Panc1 (cell line): ENCODE results near the gene KMT2E. TPM values are rescaled to one million over a fixed set of nuclear protein-coding genes. Genes with fewer than 3 reads are reported as not detected.

Experiments used
- ATAC-seq: fragments of 200-7000 bp; cut with Tn5 transposase; 2 replicates; pipeline ENCODE4 v1.9.1; 2020; ENCODE audit warnings: mild to moderate bottlenecking, moderate library complexity
- BruUV-seq: library from RNA; stranded (reverse); fragments of 400-500 nt; replicated peaks from 2 replicates; lab custom pipeline; 2021; lab: Mats Ljungman, UMichigan
- CTCF ChIA-PET: fragments of 300-600 bp; sonication (Branson Sonifier 250); formaldehyde crosslinking; loops from one replicate; lab custom pipeline; 2022; ENCODE audit warnings: antibody characterized with exemption; lab: Charles Lee
- POLR2A ChIA-PET: fragments of 300-600 bp; sonication (Branson Sonifier 250); formaldehyde crosslinking; loops from one replicate; lab custom pipeline; 2022; ENCODE audit warnings: antibody characterized with exemption; lab: Charles Lee
- DNase-seq: peaks from one replicate; pipeline ENCODE4 v3.0.0-alpha.2; 2010; ENCODE audit warnings: low read depth, low spot score
- H3K27ac ChIP-seq: 2 replicates; pipeline ENCODE4 v1.5.1; 2011; ENCODE audit warnings: mild to moderate bottlenecking, low read length, inconsistent platforms
- H3K27me3 ChIP-seq: fragments of 200-500 bp; sonication (Bioruptor generic); 2 replicates; pipeline ENCODE4 v1.6.0; 2014; ENCODE audit warnings: low read length, inconsistent platforms; ENCODE audit not compliant: control insufficient read depth, insufficient read depth
- H3K36me3 ChIP-seq: fragments of 200-500 bp; sonication (Bioruptor generic); 2 replicates; pipeline ENCODE4 v1.5.1; 2014; ENCODE audit warnings: inconsistent platforms, mild to moderate bottlenecking, low read length, moderate library complexity; ENCODE audit not compliant: control insufficient read depth, insufficient read depth
- H3K4me1 ChIP-seq: 2 replicates; pipeline ENCODE4 v1.5.1; 2011; ENCODE audit warnings: inconsistent platforms, mild to moderate bottlenecking, low read length, moderate library complexity; ENCODE audit not compliant: control insufficient read depth, insufficient read depth
- H3K4me3 ChIP-seq, 2 experiments: 2 replicates each; pipeline ENCODE4 v1.5.1; 2011 to 2012; ENCODE audit warnings: low read depth in 2 of 2, low read length in 2 of 2, mild to moderate bottlenecking in 2 of 2, inconsistent platforms in 1 of 2, moderate library complexity in 1 of 2
- H3K9me3 ChIP-seq: fragments of 200-500 bp; sonication (Bioruptor generic); 2 replicates; pipeline ENCODE4 v1.5.1; 2014; ENCODE audit warnings: low read depth, mild to moderate bottlenecking, inconsistent platforms, low read length, moderate library complexity; ENCODE audit not compliant: control insufficient read depth, insufficient read depth
- POLR2AphosphoS5 ChIP-seq: IDR thresholded peaks from 2 replicates; pipeline ENCODE4 v1.6.1; 2012; ENCODE audit warnings: mild to moderate bottlenecking, low read depth, low read length, moderate library complexity
- SIN3A ChIP-seq: IDR thresholded peaks from 2 replicates; pipeline ENCODE4 v1.6.1; 2012; ENCODE audit warnings: low read depth, mild to moderate bottlenecking, low read length, moderate library complexity, borderline replicate concordance; ENCODE audit not compliant: insufficient read depth
- TCF7L2 ChIP-seq: IDR thresholded peaks from 2 replicates; pipeline ENCODE4 v1.6.1; 2011; ENCODE audit warnings: mild to moderate bottlenecking, low read depth, low read length, inconsistent platforms
- in situ Hi-C: cut with HindIII; loops from 2 replicates; pipeline ENCODE4 v1.10.0; 2016; ENCODE audit warnings: low sequenced_read_pairs, low pct_unique_long_range_greater_than_20kb
- intact Hi-C: fragments of 100-400 bp; cut with micrococcal nuclease; formaldehyde crosslinking; loops from one replicate; pipeline ENCODE4 v1.10.0; 2022; ENCODE audit not compliant: unreplicated experiment
- total RNA-seq: library from RNA; stranded (reverse); gene quantifications from one replicate; pipeline ENCODE4 v1.2.1, GENCODE V29; 2021; ENCODE audit not compliant: unreplicated experiment
- TF ChIP-seq, protein P1 (sequence below): fragments of 450-650 bp; IDR thresholded peaks from 2 replicates; pipeline ENCODE4 v1.5.1; 2017; ENCODE audit warnings: mild to moderate bottlenecking
- TF ChIP-seq, protein P2 (sequence below), 2 experiments: IDR thresholded peaks; 2 replicates each; pipeline ENCODE4 v1.6.1; 2011 to 2012; ENCODE audit warnings: low read depth in 2 of 2, control low read depth in 1 of 2, low read length in 1 of 2, mild to moderate bottlenecking in 1 of 2, moderate library complexity in 1 of 2; ENCODE audit not compliant: insufficient read depth in 1 of 2

The KMT2E gene
- total RNA-seq, 1 experiment from 2014 or later: 51.4 TPM

DNA sequence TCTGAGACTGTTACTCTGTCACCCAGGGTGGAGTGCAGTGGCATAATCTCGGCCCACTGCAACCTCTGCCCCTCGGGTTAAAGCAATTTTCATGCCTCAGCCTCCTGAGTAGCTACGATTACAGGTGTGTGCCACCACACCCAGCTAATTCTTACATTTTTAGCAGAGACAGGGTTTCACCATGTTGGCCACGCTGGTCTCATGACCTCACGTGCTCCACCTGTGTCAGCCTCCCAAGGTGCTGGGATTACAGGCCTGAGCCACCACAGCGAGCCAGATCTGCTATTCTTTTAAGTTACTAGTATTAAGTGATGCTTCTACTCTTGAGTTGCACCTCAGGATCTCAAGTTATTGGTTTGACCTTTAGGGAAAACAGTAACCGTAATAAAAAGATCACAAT lies 23.0 kb upstream of the KMT2E start:
- H3K36me3 ChIP-seq: peaks cover 2% of the 10 kb centered on the region; the same call in 1 of the 2 replicates
- intact Hi-C loops (no loop called here), in situ Hi-C loops (no loop called here)
- H3K4me1 ChIP-seq: peaks cover 37% of the 10 kb centered on the region
- no peak overlapping the region for H3K27ac ChIP-seq
- DNase-seq (no peak), ATAC-seq (no peak)
- TF ChIP-seq, protein P1, sequence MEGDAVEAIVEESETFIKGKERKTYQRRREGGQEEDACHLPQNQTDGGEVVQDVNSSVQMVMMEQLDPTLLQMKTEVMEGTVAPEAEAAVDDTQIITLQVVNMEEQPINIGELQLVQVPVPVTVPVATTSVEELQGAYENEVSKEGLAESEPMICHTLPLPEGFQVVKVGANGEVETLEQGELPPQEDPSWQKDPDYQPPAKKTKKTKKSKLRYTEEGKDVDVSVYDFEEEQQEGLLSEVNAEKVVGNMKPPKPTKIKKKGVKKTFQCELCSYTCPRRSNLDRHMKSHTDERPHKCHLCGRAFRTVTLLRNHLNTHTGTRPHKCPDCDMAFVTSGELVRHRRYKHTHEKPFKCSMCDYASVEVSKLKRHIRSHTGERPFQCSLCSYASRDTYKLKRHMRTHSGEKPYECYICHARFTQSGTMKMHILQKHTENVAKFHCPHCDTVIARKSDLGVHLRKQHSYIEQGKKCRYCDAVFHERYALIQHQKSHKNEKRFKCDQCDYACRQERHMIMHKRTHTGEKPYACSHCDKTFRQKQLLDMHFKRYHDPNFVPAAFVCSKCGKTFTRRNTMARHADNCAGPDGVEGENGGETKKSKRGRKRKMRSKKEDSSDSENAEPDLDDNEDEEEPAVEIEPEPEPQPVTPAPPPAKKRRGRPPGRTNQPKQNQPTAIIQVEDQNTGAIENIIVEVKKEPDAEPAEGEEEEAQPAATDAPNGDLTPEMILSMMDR: no peak
- TF ChIP-seq, protein P2, sequence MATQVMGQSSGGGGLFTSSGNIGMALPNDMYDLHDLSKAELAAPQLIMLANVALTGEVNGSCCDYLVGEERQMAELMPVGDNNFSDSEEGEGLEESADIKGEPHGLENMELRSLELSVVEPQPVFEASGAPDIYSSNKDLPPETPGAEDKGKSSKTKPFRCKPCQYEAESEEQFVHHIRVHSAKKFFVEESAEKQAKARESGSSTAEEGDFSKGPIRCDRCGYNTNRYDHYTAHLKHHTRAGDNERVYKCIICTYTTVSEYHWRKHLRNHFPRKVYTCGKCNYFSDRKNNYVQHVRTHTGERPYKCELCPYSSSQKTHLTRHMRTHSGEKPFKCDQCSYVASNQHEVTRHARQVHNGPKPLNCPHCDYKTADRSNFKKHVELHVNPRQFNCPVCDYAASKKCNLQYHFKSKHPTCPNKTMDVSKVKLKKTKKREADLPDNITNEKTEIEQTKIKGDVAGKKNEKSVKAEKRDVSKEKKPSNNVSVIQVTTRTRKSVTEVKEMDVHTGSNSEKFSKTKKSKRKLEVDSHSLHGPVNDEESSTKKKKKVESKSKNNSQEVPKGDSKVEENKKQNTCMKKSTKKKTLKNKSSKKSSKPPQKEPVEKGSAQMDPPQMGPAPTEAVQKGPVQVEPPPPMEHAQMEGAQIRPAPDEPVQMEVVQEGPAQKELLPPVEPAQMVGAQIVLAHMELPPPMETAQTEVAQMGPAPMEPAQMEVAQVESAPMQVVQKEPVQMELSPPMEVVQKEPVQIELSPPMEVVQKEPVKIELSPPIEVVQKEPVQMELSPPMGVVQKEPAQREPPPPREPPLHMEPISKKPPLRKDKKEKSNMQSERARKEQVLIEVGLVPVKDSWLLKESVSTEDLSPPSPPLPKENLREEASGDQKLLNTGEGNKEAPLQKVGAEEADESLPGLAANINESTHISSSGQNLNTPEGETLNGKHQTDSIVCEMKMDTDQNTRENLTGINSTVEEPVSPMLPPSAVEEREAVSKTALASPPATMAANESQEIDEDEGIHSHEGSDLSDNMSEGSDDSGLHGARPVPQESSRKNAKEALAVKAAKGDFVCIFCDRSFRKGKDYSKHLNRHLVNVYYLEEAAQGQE (IDR thresholded peaks at IDR 0.05; ENCODE audit: insufficient read depth in 1 of 2, low read depth in 2 of 2, low read length in 1 of 2): no peak
- TF ChIP-seq SIN3A (no peak), TCF7L2 (no peak), POLR2AphosphoS5 (no peak)
- BruUV-seq: no TSS peak
- H3K9me3 ChIP-seq: no peaks in the 10 kb centered on the region
- no peaks in the 10 kb centered on the region for H3K27me3 ChIP-seq
- ChIA-PET POLR2A (no interaction called here), CTCF (no interaction called here)
- no peak overlapping the region for H3K4me3 ChIP-seq

DNA sequence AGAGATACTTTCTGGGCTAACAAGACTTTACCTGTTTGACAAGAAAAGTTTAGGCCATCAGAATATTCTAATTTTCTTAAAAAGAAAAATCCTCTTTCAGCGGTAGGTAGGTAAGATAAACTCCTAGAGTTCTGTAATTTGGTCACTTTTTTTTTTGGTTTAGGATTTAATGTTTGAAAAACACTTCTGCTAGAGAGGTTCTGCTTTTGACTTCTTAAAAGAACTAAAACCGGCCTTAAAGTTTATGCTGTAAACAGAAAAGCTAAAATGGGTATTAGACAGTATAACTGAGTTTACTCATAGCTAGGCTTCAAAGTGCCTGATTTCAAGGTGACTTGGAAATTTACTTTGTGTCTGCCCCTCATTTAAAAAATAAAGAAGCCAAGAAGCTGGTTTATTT lies 21.7 kb upstream of the KMT2E start:
- POLR2A ChIA-PET: no interaction called here
- Histone ChIP-seq H3K27ac (no peak overlapping the region), H3K4me1 (peaks cover 28% of the 10 kb centered on the region), H3K36me3 (peaks cover 2% of the 10 kb centered on the region; the same call in 1 of the 2 replicates), H3K27me3 (no peaks in the 10 kb centered on the region), H3K4me3 (no peak overlapping the region), H3K9me3 (no peaks in the 10 kb centered on the region)
- no peak for DNase-seq
- CTCF ChIA-PET: no interaction called here
- ATAC-seq: no peak
- TF ChIP-seq, protein P1: no peak
- TF ChIP-seq POLR2AphosphoS5 (no peak), SIN3A (no peak), TCF7L2 (no peak)
- TF ChIP-seq, protein P2 (IDR thresholded peaks at IDR 0.05; ENCODE audit: insufficient read depth in 1 of 2, low read depth in 2 of 2, low read length in 1 of 2): no peak
- intact Hi-C loops: no loop called here
- BruUV-seq: no TSS peak
- in situ Hi-C loops: no loop called here
